ENCODE measurements around the gene NEUROG3.

- no peak for TF ChIP-seq CTCF (IDR thresholded peaks at IDR 0.05; ENCODE audit: low read length)
- TF ChIP-seq EZH2 (IDR thresholded peaks at IDR 0.05; ENCODE audit: borderline replicate concordance, low read length), result no peak
Observed at GRCh38 chr10:69549959-69550358, 23.3 kb downstream of the NEUROG3 start.

All from OCI-LY1 (cell line).